HG03571 (cell line): ENCODE data around the gene CETN2.
"Not testable (repeated sequence)": the region's sequence is repeated elsewhere in the genome, so short reads cannot be mapped to it uniquely, and the experiment has no call there.

ENCODE experiments used
- ATAC-seq: cut with Tn5 transposase; IDR thresholded peaks from one replicate; pipeline ENCODE4 v1.9.1; 2021; ENCODE audit not compliant: unreplicated experiment

Gene CETN2

GRCh38 chrX:152830312-152831305, at the start of gene CETN2, which contains the start of gene NSDHL:
TSS of gene CETN2 (minus strand) at chrX:152830757. CDS start at chrX:152830710, 47 bp downstream.
TSS of gene NSDHL (plus strand) at chrX:152831063. CDS start at chrX:152846325, 15,262 bp downstream.
- ATAC-seq, result peak; percentile 100

GRCh38 chrX:152878976-152879755, 48.6 kb upstream of the CETN2 start:
- no peak for ATAC-seq

- ATAC-seq, result no peak
These were observed 46.6 kb upstream of the CETN2 start for GRCh38 chrX:152876931-152877840.

GRCh38 chrX:152873361-152873760, 42.8 kb upstream of the CETN2 start:
- ATAC-seq, result no peak

GRCh38 chrX:152872522-152872921, 42.0 kb upstream of the CETN2 start:
- ATAC-seq, result no peak

- ATAC-seq, result no peak
These were observed 40.7 kb upstream of the CETN2 start for GRCh38 chrX:152871260-152871659.

- no peak for ATAC-seq
These were observed 39.4 kb upstream of the CETN2 start for GRCh38 chrX:152869972-152870371.

GRCh38 chrX:152866386-152866785, 35.8 kb upstream of the CETN2 start:
- ATAC-seq, result no peak

GRCh38 chrX:152865232-152865920, 34.8 kb upstream of the CETN2 start:
- no peak for ATAC-seq

GRCh38 chrX:152861826-152862225, 31.3 kb upstream of the CETN2 start:
- no peak for ATAC-seq

- no peak for ATAC-seq
These were observed 30.6 kb upstream of the CETN2 start for GRCh38 chrX:152861116-152861515.

- ATAC-seq, result no peak
These were observed 23.4 kb upstream of the CETN2 start for GRCh38 chrX:152853986-152854385.

- no peak for ATAC-seq
These were observed 19.9 kb upstream of the CETN2 start for GRCh38 chrX:152850465-152850864.

GRCh38 chrX:152847281-152847680, 16.7 kb upstream of the CETN2 start:
- ATAC-seq, result no peak

GRCh38 chrX:152845618-152846240, 15.2 kb upstream of the CETN2 start:
- ATAC-seq, result no peak

GRCh38 chrX:152844256-152844655, 13.7 kb upstream of the CETN2 start:
- ATAC-seq, result no peak

GRCh38 chrX:152843852-152844251, 13.3 kb upstream of the CETN2 start:
- ATAC-seq, result no peak

- ATAC-seq, result no peak
These were observed 12.3 kb upstream of the CETN2 start for GRCh38 chrX:152842772-152843338.

- ATAC-seq, result not testable (repeated sequence)
These were observed 4.9 kb upstream of the CETN2 start for GRCh38 chrX:152835470-152835869.
